ENCODE data around the gene SLC9A5. TPM values are rescaled to one million over a fixed set of nuclear protein-coding genes. Genes with fewer than 3 reads are reported as not detected.

The SLC9A5 gene
- total RNA-seq, result 1 to 10 TPM; 1.7 to 2.6 (median 1.9) TPM
- long read RNA-seq, donor 1, result 0 reads
- long read RNA-seq, donor 2, partial matches to known transcripts, result 0 of 1 reads
- long read RNA-seq, donor 2, other reads (novel, unspliced or antisense), result 1 of 1 reads

GRCh38 chr16:67248401-67249177 is at the start of gene SLC9A5:
Gene SLC9A5, plus strand, starts transcription at chr16:67248979. Its CDS starts 36 bp downstream, at chr16:67249015.
- no peak for ATAC-seq
- no peak for TF ChIP-seq CTCF (IDR thresholded peaks at IDR 0.05)
- peaks cover 43% of the 10 kb centered on the region for H3K4me1 ChIP-seq (ENCODE audit: low read depth)
- DNase-seq, result peak in 2 of 3 donors; percentile 56 to 75
- intact Hi-C loops (cut with DNase I, micrococcal nuclease), result loop anchor here in 1 of 2 donors (5.0 kb wide), 1 partner anchor 229 kb away; no protein-coding TSS in a partner anchor
- H3K9me3 ChIP-seq, result no peaks in the 10 kb centered on the region
- H3K36me3 ChIP-seq (ENCODE audit: low read depth), result no peaks in the 10 kb centered on the region
- H3K4me3 ChIP-seq, result no peak within 1 kb of the TSS

GRCh38 chr16:67199011-67199807 is 49.6 kb upstream of the SLC9A5 start, which contains the start of gene ELMO3:
Gene ELMO3, plus strand, starts transcription at chr16:67199131. Its CDS starts 196 bp downstream, at chr16:67199327.
- DNase-seq, result peak; percentile 89 to 92 (median 90)
- Histone ChIP-seq H3K36me3 (ENCODE audit: low read depth) (peaks cover 28% of the 10 kb centered on the region), H3K4me1 (ENCODE audit: low read depth) (peaks cover 22% of the 10 kb centered on the region), H3K9me3 (no peaks in the 10 kb centered on the region), H3K4me3 (peak within 1 kb of the TSS; percentile 32)
- peak; percentile 92 for ATAC-seq
- intact Hi-C loops (cut with DNase I, micrococcal nuclease), result no loop called here
- TF ChIP-seq CTCF (IDR thresholded peaks at IDR 0.05), result peak; percentile 45

- H3K36me3 ChIP-seq (ENCODE audit: low read depth), result peaks cover 28% of the 10 kb centered on the region
- DNase-seq, result peak in 2 of 3 donors; percentile 62 to 68
- no peaks in the 10 kb centered on the region for H3K9me3 ChIP-seq
- ATAC-seq, result peak; percentile 44
- peaks cover 20% of the 10 kb centered on the region for H3K4me1 ChIP-seq (ENCODE audit: low read depth)
- no peak for TF ChIP-seq CTCF (IDR thresholded peaks at IDR 0.05)
- intact Hi-C loops (cut with DNase I, micrococcal nuclease), result no loop called here
- H3K4me3 ChIP-seq, result peak overlapping the region; percentile 32
Measured at GRCh38 chr16:67199808-67200198, 49.0 kb upstream of the SLC9A5 start.

GRCh38 chr16:67200491-67200890 is 48.3 kb upstream of the SLC9A5 start:
- DNase-seq (no peak), ATAC-seq (no peak)
- peaks cover 20% of the 10 kb centered on the region for H3K4me1 ChIP-seq (ENCODE audit: low read depth)
- H3K4me3 ChIP-seq, result no peak overlapping the region
- peaks cover 28% of the 10 kb centered on the region for H3K36me3 ChIP-seq (ENCODE audit: low read depth)
- intact Hi-C loops (cut with DNase I, micrococcal nuclease), result no loop called here
- H3K9me3 ChIP-seq, result no peaks in the 10 kb centered on the region
- TF ChIP-seq CTCF (IDR thresholded peaks at IDR 0.05), result no peak

GRCh38 chr16:67201411-67202345 is 47.1 kb upstream of the SLC9A5 start:
- ATAC-seq (no peak), DNase-seq (no peak)
- no peak for TF ChIP-seq CTCF (IDR thresholded peaks at IDR 0.05)
- peaks cover 21% of the 10 kb centered on the region for H3K36me3 ChIP-seq (ENCODE audit: low read depth)
- no peak overlapping the region for H3K4me3 ChIP-seq
- no peaks in the 10 kb centered on the region for H3K9me3 ChIP-seq
- intact Hi-C loops (cut with DNase I, micrococcal nuclease), result no loop called here
- H3K4me1 ChIP-seq (ENCODE audit: low read depth), result peaks cover 20% of the 10 kb centered on the region

Data from mucosa of descending colon (tissue), 3 donors.